Activated CD4-positive, alpha-beta memory T cell treated with anti-CD3 and anti-CD28 coated beads, Interleukin-2, amount 10 ng/mL, durations not matched to agents 7 days and 5 days (primary cell): ENCODE data around the gene PSENEN. TPM values are rescaled to one million over a fixed set of nuclear protein-coding genes. Genes with fewer than 3 reads are reported as not detected.

Source experiments
- CTCF ChIA-PET: fragments of 350-600 bp; sonication (Branson Sonifier 250); formaldehyde crosslinking; loops from one replicate; lab custom pipeline; 2021; ENCODE audit warnings: antibody characterized with exemption, inconsistent platforms; lab: Charles Lee
- POLR2A ChIA-PET: fragments of 350-600 bp; sonication (Branson Sonifier 250); formaldehyde crosslinking; loops from one replicate; lab custom pipeline; 2021; ENCODE audit warnings: antibody characterized with exemption; lab: Charles Lee
- DNase-seq: peaks from one replicate; pipeline ENCODE4 v3.0.0-alpha.2; 2020
- H3K27ac Mint-ChIP-seq: one replicate; pipeline ENCODE4 v1.8.0; 2021; ENCODE audit warnings: mild to moderate bottlenecking, mixed read lengths
- H3K27me3 Mint-ChIP-seq: one replicate; pipeline ENCODE4 v1.8.0; 2021; ENCODE audit warnings: mixed read lengths
- H3K36me3 Mint-ChIP-seq: one replicate; pipeline ENCODE4 v1.8.0; 2021; ENCODE audit warnings: low read depth, mixed read lengths
- H3K4me1 Mint-ChIP-seq: one replicate; pipeline ENCODE4 v1.8.0; 2021; ENCODE audit warnings: mixed read lengths
- H3K4me3 Mint-ChIP-seq: one replicate; pipeline ENCODE4 v1.8.0; 2021; ENCODE audit warnings: mild to moderate bottlenecking, mixed read lengths
- H3K9me3 Mint-ChIP-seq: one replicate; pipeline ENCODE4 v1.8.0; 2021; ENCODE audit warnings: mixed read lengths
- total RNA-seq, 2 experiments: library from RNA; stranded (reverse); gene quantifications; one replicate each; pipeline ENCODE4 v1.2.3, GENCODE V29; 2021

PSENEN gene
- total RNA-seq, 2 experiments from 2014 or later = 48.1 to 51.3 TPM

DNA sequence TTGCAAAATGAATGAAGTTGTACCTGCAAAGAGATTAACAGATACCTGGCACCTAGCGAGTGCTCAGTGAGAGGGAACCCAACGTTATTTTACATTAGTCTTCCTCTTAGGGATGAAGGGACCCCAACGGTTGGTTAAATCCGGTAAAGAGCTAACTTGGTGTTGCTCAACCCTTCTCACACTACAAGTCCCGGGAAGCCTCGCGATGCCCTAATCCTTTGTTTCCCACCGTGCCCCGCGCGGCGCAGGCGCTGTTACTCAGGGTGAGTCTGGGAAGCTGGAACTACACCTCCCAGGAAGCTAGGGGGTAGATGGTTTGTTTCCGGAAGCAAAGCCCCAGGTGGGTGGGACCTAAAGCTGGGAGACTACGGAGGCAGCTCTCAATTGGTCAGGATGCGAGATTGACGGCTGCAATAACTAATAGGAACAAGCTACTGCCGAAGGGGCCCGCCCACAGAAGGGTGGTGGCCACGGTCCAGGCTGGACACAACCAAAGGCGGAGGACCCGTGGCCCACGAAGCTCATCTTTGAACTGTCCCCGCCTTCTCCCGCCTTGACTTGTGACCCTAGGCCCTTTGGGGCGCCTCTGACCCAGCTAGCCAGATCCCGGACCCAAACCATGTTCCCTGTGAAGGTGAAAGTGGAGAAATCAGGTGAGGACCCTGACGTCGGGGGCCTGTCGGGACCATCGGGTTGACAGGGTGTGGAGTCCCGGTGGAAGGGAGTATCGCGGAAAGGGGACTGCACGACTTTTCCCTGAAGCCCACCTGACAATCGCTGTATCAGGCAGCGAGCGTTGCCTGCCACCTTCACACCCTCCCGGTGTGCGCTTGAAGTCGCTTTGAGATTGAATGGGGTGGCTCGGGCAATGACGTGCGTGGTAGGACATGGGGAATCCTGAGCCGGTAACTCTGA, 2.9 kb downstream of the PSENEN start, which contains the start of gene LIN37:
LIN37 (plus strand) TSS at position 471 of the 915 bp plus-strand sequence; CDS start at position 620, 149 bp downstream.
- H3K4me1 Mint-ChIP-seq = peaks cover 53% of the 10 kb centered on the region
- peaks cover 16% of the 10 kb centered on the region for H3K36me3 Mint-ChIP-seq
- CTCF ChIA-PET = interaction anchor here (0.7 to 1.5 kb wide), 11 partner anchors 9 to 183 kb away, joined by 3 to 18 read pairs (median 4); partner anchors contain the start of gene HSPB6
- peak; percentile 99 for DNase-seq
- peak within 1 kb of the TSS; percentile 90 for H3K27ac Mint-ChIP-seq
- POLR2A ChIA-PET = interaction anchor here (0.8 to 5.4 kb wide), 13 partner anchors 8 to 183 kb away, joined by 3 to 46 read pairs (median 5); partner anchors contain the start of genes HSPB6 and NFKBID
- H3K9me3 Mint-ChIP-seq = no peaks in the 10 kb centered on the region
- H3K4me3 Mint-ChIP-seq = peak within 1 kb of the TSS; percentile 97
- H3K27me3 Mint-ChIP-seq = no peaks in the 10 kb centered on the region

DNA sequence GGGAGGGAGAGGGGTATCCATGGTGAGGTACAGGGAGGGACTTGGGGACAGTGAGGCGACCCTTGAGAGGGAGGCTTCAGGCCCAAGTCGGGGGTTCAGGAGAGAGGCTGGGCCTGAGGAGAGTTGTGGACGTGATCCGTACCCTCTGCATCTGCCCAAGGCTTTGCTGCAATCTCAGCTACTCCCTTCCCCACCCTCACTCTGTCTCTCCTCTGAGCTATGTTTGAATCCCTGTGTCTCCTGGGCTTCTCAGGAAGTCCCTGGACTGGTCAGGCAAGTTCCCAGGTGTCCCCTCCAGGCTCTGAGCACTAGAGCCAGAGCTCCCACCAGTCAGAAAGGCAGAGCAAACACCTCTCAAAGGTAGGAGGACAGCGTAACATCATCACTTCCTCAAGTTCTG, 4.7 kb downstream of the PSENEN start:
- Mint-ChIP-seq H3K4me1 (peaks cover 47% of the 10 kb centered on the region), H3K4me3 (peak overlapping the region; percentile 17), H3K27me3 (no peaks in the 10 kb centered on the region), H3K9me3 (no peaks in the 10 kb centered on the region), H3K36me3 (peaks cover 14% of the 10 kb centered on the region), H3K27ac (no peak overlapping the region)
- ChIA-PET POLR2A (no interaction called here), CTCF (no interaction called here)
- DNase-seq = no peak

DNA sequence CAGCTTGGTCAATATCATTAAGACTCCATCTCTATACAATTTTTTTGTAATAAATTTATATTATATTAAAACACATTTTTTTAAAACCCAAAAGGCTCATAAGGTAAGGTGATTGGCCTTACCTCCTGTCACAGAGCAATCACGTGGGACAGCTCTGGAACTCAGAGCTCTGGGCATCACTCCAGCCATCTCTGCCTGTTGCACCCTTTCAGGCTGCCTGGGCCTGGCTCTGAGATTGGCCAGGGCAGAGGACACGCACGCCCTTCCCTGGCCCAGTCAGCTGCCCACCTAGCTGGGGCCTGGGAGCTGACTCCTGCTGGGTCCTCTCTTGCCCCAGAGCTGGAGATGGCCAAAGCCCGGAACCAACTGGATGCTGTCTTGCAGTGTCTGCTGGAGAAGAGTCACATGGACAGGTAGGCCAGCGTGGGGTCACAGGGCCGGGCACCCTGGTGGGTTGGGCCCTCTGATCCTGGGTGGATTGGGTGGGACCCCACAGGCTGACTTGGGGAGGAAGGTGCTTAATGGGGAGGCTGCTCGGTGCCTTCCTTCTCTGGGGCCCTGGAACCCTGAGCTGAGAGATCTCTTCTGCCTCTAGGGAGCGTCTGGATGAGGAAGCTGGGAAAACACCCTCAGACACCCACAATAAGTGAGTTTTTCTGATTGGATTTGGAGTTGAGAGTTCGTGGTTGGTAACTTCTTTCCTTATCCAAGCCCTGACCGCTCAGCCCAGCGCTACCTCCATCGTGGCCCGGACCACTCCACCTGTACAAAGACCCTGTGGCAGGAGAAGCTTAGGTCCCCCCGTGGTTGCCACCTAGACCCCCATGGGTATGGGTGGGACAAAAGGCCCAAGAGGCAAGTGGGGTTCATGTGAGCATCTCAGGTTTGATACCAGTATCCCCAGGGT, 6.6 kb downstream of the PSENEN start:
- no peak for DNase-seq
- ChIA-PET CTCF (no interaction called here), POLR2A (interaction anchor here (1.2 to 1.5 kb wide), 3 partner anchors 8 to 50 kb away, joined by 4 to 5 read pairs (median 5); partner anchors contain the start of genes PSENEN and U2AF1L4)
- Mint-ChIP-seq H3K9me3 (no peaks in the 10 kb centered on the region), H3K4me1 (peaks cover 43% of the 10 kb centered on the region), H3K27ac (no peak overlapping the region), H3K4me3 (no peak overlapping the region), H3K27me3 (no peaks in the 10 kb centered on the region), H3K36me3 (peaks cover 12% of the 10 kb centered on the region)

DNA sequence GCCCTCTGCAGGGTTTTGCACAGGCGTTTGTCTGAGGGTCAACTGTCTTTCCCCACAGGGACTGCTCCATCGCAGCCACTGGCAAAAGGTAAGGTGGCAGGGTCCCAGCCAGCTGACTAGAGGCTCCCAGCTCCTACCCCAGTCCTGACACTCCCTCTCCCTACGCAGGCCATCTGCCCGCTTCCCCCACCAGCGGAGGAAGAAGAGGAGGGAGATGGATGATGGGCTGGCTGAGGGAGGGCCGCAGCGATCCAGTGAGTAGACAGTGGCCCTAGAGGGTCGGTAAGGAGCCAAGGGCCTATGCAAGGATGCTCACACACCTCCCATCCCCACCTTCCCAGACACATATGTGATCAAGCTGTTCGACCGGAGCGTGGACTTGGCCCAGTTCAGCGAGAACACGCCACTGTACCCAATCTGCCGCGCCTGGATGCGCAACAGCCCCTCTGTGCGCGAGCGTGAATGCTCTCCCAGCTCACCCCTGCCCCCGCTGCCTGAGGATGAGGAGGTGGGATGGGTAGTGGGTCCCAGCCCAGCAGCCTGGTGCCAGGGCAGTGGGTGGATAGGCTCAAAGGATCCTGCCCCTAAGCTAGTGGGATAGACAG, 7.4 kb downstream of the PSENEN start:
- Mint-ChIP-seq H3K9me3 (no peaks in the 10 kb centered on the region), H3K4me3 (no peak overlapping the region), H3K4me1 (peaks cover 41% of the 10 kb centered on the region), H3K27me3 (no peaks in the 10 kb centered on the region), H3K36me3 (peaks cover 12% of the 10 kb centered on the region), H3K27ac (no peak overlapping the region)
- DNase-seq = no peak
- ChIA-PET POLR2A (interaction anchor here (1.3 to 1.5 kb wide), 2 partner anchors 8 to 51 kb away, joined by 5 read pairs; partner anchors contain the start of genes PSENEN and U2AF1L4), CTCF (interaction anchor here (0.6 kb wide), 1 partner anchor 10 kb away, joined by 4 read pairs; no protein-coding TSS in a partner anchor)

DNA sequence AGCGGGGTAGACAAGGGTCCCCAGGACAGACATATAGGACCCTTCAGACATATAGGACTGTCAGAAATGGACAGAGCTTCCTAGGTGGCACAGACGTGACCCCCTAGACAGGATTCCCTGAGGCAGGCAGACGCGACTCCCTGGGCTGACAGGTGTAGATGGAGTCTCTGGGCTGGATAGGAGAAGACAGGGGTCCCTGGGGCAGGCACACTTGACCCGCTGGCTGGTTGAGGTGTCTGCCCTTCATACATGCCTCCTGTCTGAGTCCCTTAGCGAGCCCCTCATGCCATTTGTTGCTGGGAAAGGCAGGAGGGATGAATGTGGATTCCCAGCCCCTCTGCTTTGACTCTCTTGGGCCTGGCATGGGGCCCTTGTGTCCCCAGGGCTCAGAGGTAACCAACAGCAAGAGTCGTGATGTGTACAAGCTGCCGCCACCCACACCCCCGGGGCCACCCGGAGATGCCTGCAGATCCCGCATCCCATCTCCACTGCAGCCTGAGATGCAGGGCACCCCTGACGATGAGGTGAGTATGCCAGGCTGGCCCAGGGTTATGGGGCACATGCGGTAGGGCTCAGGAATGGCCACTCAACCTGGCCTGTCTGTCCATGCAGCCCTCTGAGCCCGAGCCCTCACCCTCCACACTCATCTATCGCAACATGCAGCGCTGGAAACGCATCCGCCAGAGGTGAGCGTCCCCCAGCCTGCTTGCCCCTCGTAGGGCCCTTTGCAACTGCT, 8.4 kb downstream of the PSENEN start:
- no peak for DNase-seq
- Mint-ChIP-seq H3K9me3 (no peaks in the 10 kb centered on the region), H3K4me3 (no peak overlapping the region), H3K36me3 (peaks cover 8% of the 10 kb centered on the region), H3K27ac (no peak overlapping the region), H3K27me3 (no peaks in the 10 kb centered on the region), H3K4me1 (peaks cover 37% of the 10 kb centered on the region)
- CTCF ChIA-PET = no interaction called here
- POLR2A ChIA-PET = interaction anchor here (1.5 kb wide), 1 partner anchor 9 kb away, joined by 5 read pairs; the partner anchor contains the start of genes PSENEN and U2AF1L4

DNA sequence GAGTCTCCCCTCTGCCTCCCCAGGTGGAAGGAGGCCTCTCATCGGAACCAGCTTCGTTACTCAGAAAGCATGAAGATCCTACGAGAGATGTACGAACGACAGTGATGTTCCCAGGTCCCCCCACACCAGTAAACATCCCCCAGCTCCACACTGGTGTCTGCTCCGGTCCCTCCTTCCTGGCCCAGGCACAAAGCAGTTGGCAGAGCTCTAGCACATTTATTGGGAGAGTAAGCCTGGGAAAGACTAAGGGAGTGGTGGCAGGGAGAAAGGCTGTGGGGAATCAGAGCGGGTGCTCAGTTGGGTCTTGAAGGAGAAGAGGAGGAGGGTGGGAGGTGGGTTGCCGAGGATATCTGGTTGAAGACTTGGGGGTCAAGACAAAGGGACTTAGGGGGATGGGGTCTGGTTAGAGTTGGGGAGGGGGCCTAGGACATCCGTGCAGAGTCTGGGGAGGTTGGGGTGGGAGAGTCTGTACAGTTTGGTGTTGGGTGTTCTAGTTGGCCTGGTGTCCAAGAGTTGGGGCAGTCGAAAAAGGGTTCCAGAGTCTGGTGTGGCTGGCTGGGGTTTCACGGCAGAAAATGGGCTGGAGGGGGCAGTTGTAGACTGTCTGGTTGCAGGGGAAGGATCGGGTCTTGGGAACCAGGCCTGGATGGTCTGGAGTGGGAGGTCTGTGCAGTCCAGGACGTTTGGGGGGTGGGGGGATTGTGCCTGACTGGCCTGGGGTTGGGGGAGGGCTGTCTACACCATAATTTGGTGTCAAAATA, 9.1 kb downstream of the PSENEN start:
- Mint-ChIP-seq H3K4me3 (no peak overlapping the region), H3K36me3 (peaks cover 12% of the 10 kb centered on the region), H3K4me1 (peaks cover 39% of the 10 kb centered on the region), H3K27me3 (no peaks in the 10 kb centered on the region), H3K9me3 (no peaks in the 10 kb centered on the region), H3K27ac (no peak overlapping the region)
- DNase-seq = no peak
- ChIA-PET CTCF (no interaction called here), POLR2A (no interaction called here)

DNA sequence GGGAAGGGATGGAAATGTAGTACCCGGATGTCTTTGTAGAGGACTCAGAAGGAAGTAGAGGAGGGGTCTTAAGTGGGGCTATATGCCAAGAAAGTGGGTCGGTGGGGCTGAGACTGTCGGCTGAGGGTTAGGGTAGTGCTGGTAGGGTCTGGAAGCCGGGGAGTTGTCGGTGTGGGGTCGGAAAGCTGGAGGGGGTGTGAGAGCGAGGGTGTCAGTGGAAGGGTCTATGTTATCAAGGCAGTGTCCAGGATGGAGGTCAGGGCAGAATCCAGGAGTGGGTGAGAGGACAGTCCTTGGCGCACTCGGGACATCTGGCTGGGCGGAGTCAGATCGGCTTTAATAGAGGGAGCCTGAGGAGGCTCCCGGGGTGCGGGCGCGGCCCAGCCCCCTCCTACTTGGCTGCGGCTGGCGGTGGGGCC, 9.7 kb downstream of the PSENEN start:
- DNase-seq = no peak
- Mint-ChIP-seq H3K36me3 (peaks cover 17% of the 10 kb centered on the region), H3K9me3 (no peaks in the 10 kb centered on the region), H3K4me3 (no peak overlapping the region), H3K4me1 (peaks cover 38% of the 10 kb centered on the region), H3K27me3 (no peaks in the 10 kb centered on the region), H3K27ac (peak overlapping the region; percentile 44)
- POLR2A ChIA-PET = interaction anchor here (1.7 kb wide), 1 partner anchor 13 kb away, joined by 4 read pairs; the partner anchor contains the start of gene IGFLR1
- CTCF ChIA-PET = no interaction called here

DNA sequence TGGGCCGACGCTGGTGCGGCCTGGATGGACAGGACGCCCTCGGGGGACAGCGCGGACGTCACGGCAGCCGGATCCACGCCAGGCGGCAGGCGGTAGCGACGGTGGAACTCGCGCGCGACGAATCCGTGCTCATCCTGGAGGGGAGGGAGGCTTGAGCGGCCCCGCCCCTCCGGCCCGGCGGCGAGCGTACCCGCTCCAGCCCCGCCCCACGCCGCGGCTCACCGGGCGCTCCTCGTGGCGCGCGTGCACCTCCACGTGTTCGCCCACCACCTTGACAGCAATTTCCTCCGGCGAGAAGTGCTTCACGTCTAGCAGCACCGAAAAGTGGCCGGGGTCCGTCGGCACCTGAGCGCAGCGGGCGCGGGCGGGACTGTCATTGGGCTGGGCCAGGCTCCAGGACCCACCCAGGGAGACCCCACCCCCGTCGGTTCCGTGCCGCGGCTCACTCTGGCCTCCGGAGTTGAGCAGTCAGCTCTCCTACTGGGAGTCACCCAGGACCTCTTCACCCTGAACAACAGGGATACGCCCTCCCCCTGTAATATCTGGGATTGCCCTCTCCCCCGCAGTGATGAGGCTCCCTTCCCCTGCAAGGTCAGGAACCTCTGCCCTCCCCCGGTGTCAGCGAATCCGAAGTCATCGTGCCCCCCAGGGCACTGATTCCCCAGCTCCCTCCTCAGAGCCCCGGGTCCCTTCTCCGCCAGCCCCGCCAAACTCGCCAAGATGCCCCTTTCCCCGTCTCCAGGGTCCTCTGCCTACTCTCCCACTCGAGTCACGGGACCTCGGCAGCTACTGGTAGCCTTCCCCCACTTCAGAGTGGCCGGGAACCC, 10.3 kb downstream of the PSENEN start:
- Mint-ChIP-seq H3K27ac (no peak overlapping the region), H3K9me3 (no peaks in the 10 kb centered on the region), H3K27me3 (no peaks in the 10 kb centered on the region), H3K36me3 (peaks cover 23% of the 10 kb centered on the region), H3K4me1 (peaks cover 38% of the 10 kb centered on the region), H3K4me3 (peak overlapping the region; percentile 38)
- ChIA-PET POLR2A (interaction anchor here (1.7 to 2.4 kb wide), 3 partner anchors 8 to 14 kb away, joined by 4 to 11 read pairs (median 11); partner anchors contain the start of genes IGFLR1, LIN37, PSENEN and U2AF1L4), CTCF (no interaction called here)
- DNase-seq = peak; percentile 62

DNA sequence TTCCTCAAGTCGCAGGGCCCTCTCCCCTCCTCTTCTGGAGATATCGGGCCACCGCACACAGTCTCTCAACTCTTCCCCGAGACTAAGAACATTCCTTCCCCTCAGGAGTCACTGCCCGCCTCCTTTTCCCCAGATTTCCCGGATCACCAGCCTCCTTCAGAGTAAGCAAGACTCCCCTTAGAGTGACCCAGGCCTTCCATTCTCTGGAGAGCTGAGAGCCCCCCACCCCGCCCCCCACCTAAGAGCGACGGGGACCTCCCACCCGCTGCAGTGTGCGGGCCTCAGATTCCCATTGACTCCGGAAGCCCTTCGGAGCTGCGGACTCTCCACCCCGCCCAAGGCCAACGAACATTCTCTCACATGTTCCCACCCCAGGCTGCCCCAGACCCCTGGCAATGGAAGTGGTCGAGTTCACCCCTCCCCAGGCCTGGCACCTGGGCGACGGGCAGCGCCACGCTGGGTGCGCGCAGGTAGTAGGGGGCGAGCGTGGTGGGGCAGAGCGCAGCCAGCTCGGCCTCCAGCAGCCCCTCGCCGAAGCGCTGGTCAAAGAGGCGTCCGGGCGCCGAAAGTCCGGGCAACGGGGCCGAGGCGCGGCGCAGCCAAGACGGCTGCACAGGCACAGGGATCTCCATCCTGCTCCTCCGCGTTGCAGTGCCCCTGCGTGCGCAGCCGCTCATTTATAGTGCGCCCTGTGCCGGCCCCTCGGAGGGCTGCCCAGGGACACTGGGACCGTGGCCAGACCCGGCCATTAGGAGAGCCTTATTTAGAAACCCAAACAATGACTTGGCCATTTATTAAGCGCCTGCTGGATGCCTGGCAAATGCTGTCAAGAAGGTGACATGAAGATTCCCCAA, 11.2 kb downstream of the PSENEN start, which contains the start of gene HSPB6:
HSPB6 (minus strand) TSS at position 653 of the 854 bp plus-strand sequence; CDS start at position 632, 21 bp downstream.
- POLR2A ChIA-PET = interaction anchor here (1.0 to 2.4 kb wide), 6 partner anchors 9 to 54 kb away, joined by 3 to 11 read pairs (median 4); partner anchors contain the start of genes IGFLR1, LIN37, PSENEN and U2AF1L4
- no peak for DNase-seq
- CTCF ChIA-PET = interaction anchor here (0.9 to 1.6 kb wide), 3 partner anchors 9 to 174 kb away, joined by 3 to 6 read pairs (median 3); partner anchors contain the start of gene LIN37
- peaks cover 26% of the 10 kb centered on the region for H3K36me3 Mint-ChIP-seq
- H3K4me3 Mint-ChIP-seq = peak within 1 kb of the TSS; percentile 85
- H3K27ac Mint-ChIP-seq = peak within 1 kb of the TSS; percentile 89
- H3K27me3 Mint-ChIP-seq = no peaks in the 10 kb centered on the region
- peaks cover 38% of the 10 kb centered on the region for H3K4me1 Mint-ChIP-seq
- no peaks in the 10 kb centered on the region for H3K9me3 Mint-ChIP-seq
